Activated CD4-positive, alpha-beta T cell treated with anti-CD3 and anti-CD28 coated beads for 24 hours (primary cell): ENCODE data around the gene KIAA1191.

Experiments used
- DNase-seq, 2 donors: peaks; one replicate each; pipeline ENCODE4 v3.0.0-alpha.2; 2020; ENCODE audit warnings: low read depth in 2 of 2

The KIAA1191 gene

GRCh38 chr5:176365351-176366231 is 4.0 kb upstream of the KIAA1191 start, which contains the start of gene ARL10:
ARL10 (plus strand) TSS chr5:176365487; CDS start chr5:176365564, 77 bp downstream.
- DNase-seq: peak; percentile 40 to 52

GRCh38 chr5:176364765-176365350 is 3.3 kb upstream of the KIAA1191 start:
- no peak for DNase-seq

- no peak for DNase-seq
Observed at GRCh38 chr5:176362233-176362490, 598 bp upstream of the KIAA1191 start.

- peak in 1 of 2 donors; percentile 10 for DNase-seq
Observed at GRCh38 chr5:176360894-176361436, 599 bp downstream of the KIAA1191 start.

- DNase-seq: no peak
Observed at GRCh38 chr5:176359658-176360057, 1.9 kb downstream of the KIAA1191 start.

GRCh38 chr5:176356179-176356566 is 5.4 kb downstream of the KIAA1191 start:
- no peak for DNase-seq

GRCh38 chr5:176355400-176356178 is 6.0 kb downstream of the KIAA1191 start:
- no peak for DNase-seq

- DNase-seq: no peak
Observed at GRCh38 chr5:176353533-176353932, 8.0 kb downstream of the KIAA1191 start.

GRCh38 chr5:176352116-176352878 is 9.3 kb downstream of the KIAA1191 start:
- no peak for DNase-seq

GRCh38 chr5:176350416-176350815 is 11.1 kb downstream of the KIAA1191 start:
- DNase-seq: no peak

- DNase-seq: no peak
Observed at GRCh38 chr5:176342766-176343458, 18.7 kb downstream of the KIAA1191 start.

GRCh38 chr5:176342158-176342483 is 19.4 kb downstream of the KIAA1191 start:
- no peak for DNase-seq

- DNase-seq: no peak
Observed at GRCh38 chr5:176341325-176342157, 20.0 kb downstream of the KIAA1191 start.

- DNase-seq: no peak
Observed at GRCh38 chr5:176339304-176339703, 22.3 kb downstream of the KIAA1191 start.

GRCh38 chr5:176337913-176338312 is 23.7 kb downstream of the KIAA1191 start:
- no peak for DNase-seq

GRCh38 chr5:176334031-176334770 is 27.4 kb downstream of the KIAA1191 start:
- DNase-seq: no peak

GRCh38 chr5:176320577-176320976 is 41.0 kb downstream of the KIAA1191 start:
- no peak for DNase-seq

- DNase-seq: no peak
Observed at GRCh38 chr5:176319827-176320554, 41.6 kb downstream of the KIAA1191 start.
